A549 (cell line): ENCODE measurements around the gene OR13A1.

Experiments
- BHLHE40 ChIP-seq: IDR thresholded peaks from 2 replicates; pipeline ENCODE4 v1.6.1; 2012; ENCODE audit warnings: low read depth, low read length, inconsistent platforms
- CTCF ChIP-seq: fragments of >200 bp; sonication (Bioruptor Twin); formaldehyde crosslinking; IDR thresholded peaks from 3 replicates; pipeline ENCODE4 v1.5.1; 2016
- MAFK ChIP-seq: fragments of 450-650 bp; IDR thresholded peaks from 2 replicates; pipeline ENCODE4 v1.6.1; 2014; ENCODE audit not compliant: partially characterized antibody
- RAD21 ChIP-seq, 2 experiments: fragments of >200 bp in 1 of 2; sonication (Bioruptor Twin) in 1 of 2; formaldehyde crosslinking in 1 of 2; IDR thresholded peaks in 1 of 2; conservative IDR thresholded peaks in 1 of 2; 2 replicates in 1 of 2; 3 replicates in 1 of 2; pipeline ENCODE4 v1.6.1; 2012 to 2018; ENCODE audit warnings: inconsistent platforms in 1 of 2
- SMC3 ChIP-seq: fragments of >200 bp; sonication (Bioruptor Twin); formaldehyde crosslinking; IDR thresholded peaks from 3 replicates; pipeline ENCODE4 v1.6.1; 2018; ENCODE audit warnings: inconsistent platforms

- TF ChIP-seq CTCF (no peak), BHLHE40 (no peak), RAD21 (conservative IDR thresholded peaks at IDR 0.05 in 1 of 2, IDR thresholded peaks at IDR 0.05 in 1 of 2) (no peak), SMC3 (no peak), MAFK (no peak)
Measured at GRCh38 chr10:45278860-45279498, 36.4 kb downstream of the OR13A1 start.
